ENCODE results near the gene RBL2. TPM values are rescaled to one million over a fixed set of nuclear protein-coding genes. Genes with fewer than 3 reads are reported as not detected.

RBL2 gene
- polyA plus RNA-seq, 1 donor from 2014 or later: 146 TPM

- Histone ChIP-seq H3K27ac (ENCODE audit: low read length) (no peak overlapping the region), H3K79me2 (replicated peaks; ENCODE audit: insufficient read depth, low read length) (no peaks in the 10 kb centered on the region), H4K20me1 (ENCODE audit: insufficient read depth) (no peaks in the 10 kb centered on the region), H3K4me3 (ENCODE audit: low read length) (no peak overlapping the region), H3K9me2 (ENCODE audit: insufficient read depth, low read length) (no peaks in the 10 kb centered on the region), H3K4me2 (ENCODE audit: low read length) (no peak overlapping the region), H3K9ac (ENCODE audit: low read length) (no peak overlapping the region), H3K9me3 (ENCODE audit: low read length) (no peaks in the 10 kb centered on the region), H3F3A (ENCODE audit: insufficient read depth, low read length, poor library complexity, severe bottlenecking) (no peaks in the 10 kb centered on the region), H3K27me3 (ENCODE audit: insufficient read depth, low read depth, low read length) (no peaks in the 10 kb centered on the region), H3K36me3 (ENCODE audit: insufficient read depth, low read length) (no peaks in the 10 kb centered on the region), H2AFZ (ENCODE audit: low read depth, low read length) (no peak overlapping the region)
- TF ChIP-seq TAF1 (IDR thresholded peaks at IDR 0.05; ENCODE audit: low read depth) (no peak), RAD21 (conservative IDR thresholded peaks at IDR 0.05) (no peak), SMC3 (conservative IDR thresholded peaks at IDR 0.05; ENCODE audit: poor library complexity) (no peak), POLR2AphosphoS5 (IDR thresholded peaks at IDR 0.05) (no peak), EP300 (conservative IDR thresholded peaks at IDR 0.05; ENCODE audit: poor library complexity, severe bottlenecking) (no peak), REST (IDR thresholded peaks at IDR 0.05; ENCODE audit: borderline replicate concordance) (no peak), EZH2 (IDR thresholded peaks at IDR 0.05; ENCODE audit: borderline replicate concordance, insufficient read depth, low read length, poor library complexity, severe bottlenecking) (no peak), MXI1 (conservative IDR thresholded peaks at IDR 0.05; ENCODE audit: poor library complexity, severe bottlenecking) (no peak), CTCF (IDR thresholded peaks at IDR 0.05; ENCODE audit: poor library complexity, severe bottlenecking) (no peak)
Observed at GRCh38 chr16:53495325-53495724, 61.1 kb downstream of the RBL2 start.

- H4K20me1 ChIP-seq (ENCODE audit: insufficient read depth): no peaks in the 10 kb centered on the region
Observed at GRCh38 chr16:53498984-53499383, 64.7 kb downstream of the RBL2 start.

More at GRCh38 chr16:53498984-53499383, 64.7 kb downstream of the RBL2 start:
- Histone ChIP-seq H2AFZ (ENCODE audit: low read depth, low read length) (no peak overlapping the region), H3K27ac (ENCODE audit: low read length) (no peak overlapping the region), H3K4me3 (ENCODE audit: low read length) (no peak overlapping the region), H3K9me2 (ENCODE audit: insufficient read depth, low read length) (no peaks in the 10 kb centered on the region), H3K9ac (ENCODE audit: low read length) (no peak overlapping the region), H3K9me3 (ENCODE audit: low read length) (no peaks in the 10 kb centered on the region), H3K36me3 (ENCODE audit: insufficient read depth, low read length) (no peaks in the 10 kb centered on the region), H3F3A (ENCODE audit: insufficient read depth, low read length, poor library complexity, severe bottlenecking) (no peaks in the 10 kb centered on the region), H3K79me2 (replicated peaks; ENCODE audit: insufficient read depth, low read length) (peaks cover 13% of the 10 kb centered on the region), H3K27me3 (ENCODE audit: insufficient read depth, low read depth, low read length) (no peaks in the 10 kb centered on the region), H3K4me2 (ENCODE audit: low read length) (no peak overlapping the region)
- TF ChIP-seq CTCF (IDR thresholded peaks at IDR 0.05; ENCODE audit: poor library complexity, severe bottlenecking) (no peak), TAF1 (IDR thresholded peaks at IDR 0.05; ENCODE audit: low read depth) (no peak), SMC3 (conservative IDR thresholded peaks at IDR 0.05; ENCODE audit: poor library complexity) (no peak), EZH2 (IDR thresholded peaks at IDR 0.05; ENCODE audit: borderline replicate concordance, insufficient read depth, low read length, poor library complexity, severe bottlenecking) (no peak), REST (IDR thresholded peaks at IDR 0.05; ENCODE audit: borderline replicate concordance) (no peak), MXI1 (conservative IDR thresholded peaks at IDR 0.05; ENCODE audit: poor library complexity, severe bottlenecking) (no peak), EP300 (conservative IDR thresholded peaks at IDR 0.05; ENCODE audit: poor library complexity, severe bottlenecking) (no peak), RAD21 (conservative IDR thresholded peaks at IDR 0.05) (no peak), POLR2AphosphoS5 (IDR thresholded peaks at IDR 0.05) (no peak)

Measured in neural cell (in vitro differentiated cells).